ENCODE measurements around the gene ARHGAP15. TPM values are rescaled to one million over a fixed set of nuclear protein-coding genes. Genes with fewer than 3 reads are reported as not detected.

ARHGAP15 gene
- total and polyA plus RNA-seq, 2 experiments from 2014 or later, result 0.26 TPM; not detected in 1

DNA sequence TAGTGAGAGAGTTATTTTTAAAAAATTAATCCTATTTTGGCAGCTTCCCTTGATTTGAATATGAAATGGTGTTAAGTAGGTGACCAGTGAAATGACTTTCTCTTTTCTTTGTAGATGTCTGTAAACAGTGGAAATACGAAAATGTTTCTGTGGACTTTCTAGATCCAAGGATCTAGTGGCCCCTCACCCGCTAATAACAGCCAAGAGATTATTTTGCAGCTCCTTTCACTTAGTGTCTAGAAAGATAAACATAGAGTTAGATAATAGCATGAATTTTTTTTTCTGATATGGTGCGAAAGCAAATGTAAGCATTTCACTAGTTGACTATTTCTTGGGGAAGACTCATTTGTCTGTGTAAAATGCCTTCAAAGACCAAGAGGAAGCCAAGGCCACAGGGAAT lies 57.7 kb downstream of the ARHGAP15 start:
- no peaks in the 10 kb centered on the region for H3K79me2 ChIP-seq (replicated peaks; ENCODE audit: insufficient read depth)
- ATAC-seq (no peak), DNase-seq (ENCODE audit: low spot score) (no peak)
- no peak overlapping the region for H3K27ac ChIP-seq (ENCODE audit: low read depth)
- H3K27ac Mint-ChIP-seq, result no peak overlapping the region
- H4K20me1 ChIP-seq (replicated peaks; ENCODE audit: insufficient read depth), result no peaks in the 10 kb centered on the region
- peaks cover 2% of the 10 kb centered on the region; the same call in 1 of the 3 replicates for H3K9me3 Mint-ChIP-seq
- no peaks in the 10 kb centered on the region for H3K36me3 Mint-ChIP-seq (ENCODE audit: low read depth)
- H3F3A ChIP-seq (replicated peaks; ENCODE audit: low read depth), result no peaks in the 10 kb centered on the region
- no peaks in the 10 kb centered on the region for H3K27me3 Mint-ChIP-seq (ENCODE audit: insufficient read depth, low read depth, poor library complexity)
- peak overlapping the region; percentile 6; the same call in 1 of the 2 replicates for H2AFZ ChIP-seq
- H3K4me1 ChIP-seq (ENCODE audit: insufficient read depth), result no peaks in the 10 kb centered on the region
- H3K9me2 ChIP-seq (ENCODE audit: insufficient read depth), result no peaks in the 10 kb centered on the region
- TF ChIP-seq JUNB (IDR thresholded peaks at IDR 0.05; ENCODE audit: unreplicated experiment) (no peak), ETS1 (IDR thresholded peaks at IDR 0.05) (no peak), CREB1 (CRISPR knock-in tag; IDR thresholded peaks at IDR 0.05; ENCODE audit: low read depth) (no peak), EZH2phosphoT487 (IDR thresholded peaks at IDR 0.05; ENCODE audit: unreplicated experiment) (no peak)
- no peak overlapping the region for H3K4me3 ChIP-seq
- H3K4me1 Mint-ChIP-seq, result no peaks in the 10 kb centered on the region
- no peaks in the 10 kb centered on the region for H3K27me3 ChIP-seq (ENCODE audit: insufficient read depth)
- no peak overlapping the region for H3K4me3 Mint-ChIP-seq
- no peak overlapping the region for H3K4me2 ChIP-seq
- H3K36me3 ChIP-seq (ENCODE audit: insufficient read depth), result no peaks in the 10 kb centered on the region

GRCh38 chr2:143190431-143190830 lies 61.2 kb downstream of the ARHGAP15 start:
- no peaks in the 10 kb centered on the region for H3K27me3 Mint-ChIP-seq (ENCODE audit: insufficient read depth, low read depth, poor library complexity)
- no peak overlapping the region for H3K27ac ChIP-seq (ENCODE audit: low read depth)
- ATAC-seq, result no peak
- TF ChIP-seq ETS1 (IDR thresholded peaks at IDR 0.05) (no peak), EZH2 (IDR thresholded peaks at IDR 0.05; ENCODE audit: low read depth, unreplicated experiment) (no peak), CREB1 (CRISPR knock-in tag; IDR thresholded peaks at IDR 0.05; ENCODE audit: low read depth) (no peak), ZNF331 (CRISPR knock-in tag; IDR thresholded peaks at IDR 0.05; ENCODE audit: low read depth) (no peak), JUNB (IDR thresholded peaks at IDR 0.05; ENCODE audit: unreplicated experiment) (no peak), ZNF114 (CRISPR knock-in tag; IDR thresholded peaks at IDR 0.05) (no peak), NANOG (IDR thresholded peaks at IDR 0.05; ENCODE audit: borderline replicate concordance) (no peak), STAT1 (IDR thresholded peaks at IDR 0.05; ENCODE audit: unreplicated experiment) (no peak), POLR2AphosphoS5 (IDR thresholded peaks at IDR 0.05; ENCODE audit: low read depth) (no peak), EZH2phosphoT487 (IDR thresholded peaks at IDR 0.05; ENCODE audit: unreplicated experiment) (no peak)
- TF ChIP-seq, protein P1, sequence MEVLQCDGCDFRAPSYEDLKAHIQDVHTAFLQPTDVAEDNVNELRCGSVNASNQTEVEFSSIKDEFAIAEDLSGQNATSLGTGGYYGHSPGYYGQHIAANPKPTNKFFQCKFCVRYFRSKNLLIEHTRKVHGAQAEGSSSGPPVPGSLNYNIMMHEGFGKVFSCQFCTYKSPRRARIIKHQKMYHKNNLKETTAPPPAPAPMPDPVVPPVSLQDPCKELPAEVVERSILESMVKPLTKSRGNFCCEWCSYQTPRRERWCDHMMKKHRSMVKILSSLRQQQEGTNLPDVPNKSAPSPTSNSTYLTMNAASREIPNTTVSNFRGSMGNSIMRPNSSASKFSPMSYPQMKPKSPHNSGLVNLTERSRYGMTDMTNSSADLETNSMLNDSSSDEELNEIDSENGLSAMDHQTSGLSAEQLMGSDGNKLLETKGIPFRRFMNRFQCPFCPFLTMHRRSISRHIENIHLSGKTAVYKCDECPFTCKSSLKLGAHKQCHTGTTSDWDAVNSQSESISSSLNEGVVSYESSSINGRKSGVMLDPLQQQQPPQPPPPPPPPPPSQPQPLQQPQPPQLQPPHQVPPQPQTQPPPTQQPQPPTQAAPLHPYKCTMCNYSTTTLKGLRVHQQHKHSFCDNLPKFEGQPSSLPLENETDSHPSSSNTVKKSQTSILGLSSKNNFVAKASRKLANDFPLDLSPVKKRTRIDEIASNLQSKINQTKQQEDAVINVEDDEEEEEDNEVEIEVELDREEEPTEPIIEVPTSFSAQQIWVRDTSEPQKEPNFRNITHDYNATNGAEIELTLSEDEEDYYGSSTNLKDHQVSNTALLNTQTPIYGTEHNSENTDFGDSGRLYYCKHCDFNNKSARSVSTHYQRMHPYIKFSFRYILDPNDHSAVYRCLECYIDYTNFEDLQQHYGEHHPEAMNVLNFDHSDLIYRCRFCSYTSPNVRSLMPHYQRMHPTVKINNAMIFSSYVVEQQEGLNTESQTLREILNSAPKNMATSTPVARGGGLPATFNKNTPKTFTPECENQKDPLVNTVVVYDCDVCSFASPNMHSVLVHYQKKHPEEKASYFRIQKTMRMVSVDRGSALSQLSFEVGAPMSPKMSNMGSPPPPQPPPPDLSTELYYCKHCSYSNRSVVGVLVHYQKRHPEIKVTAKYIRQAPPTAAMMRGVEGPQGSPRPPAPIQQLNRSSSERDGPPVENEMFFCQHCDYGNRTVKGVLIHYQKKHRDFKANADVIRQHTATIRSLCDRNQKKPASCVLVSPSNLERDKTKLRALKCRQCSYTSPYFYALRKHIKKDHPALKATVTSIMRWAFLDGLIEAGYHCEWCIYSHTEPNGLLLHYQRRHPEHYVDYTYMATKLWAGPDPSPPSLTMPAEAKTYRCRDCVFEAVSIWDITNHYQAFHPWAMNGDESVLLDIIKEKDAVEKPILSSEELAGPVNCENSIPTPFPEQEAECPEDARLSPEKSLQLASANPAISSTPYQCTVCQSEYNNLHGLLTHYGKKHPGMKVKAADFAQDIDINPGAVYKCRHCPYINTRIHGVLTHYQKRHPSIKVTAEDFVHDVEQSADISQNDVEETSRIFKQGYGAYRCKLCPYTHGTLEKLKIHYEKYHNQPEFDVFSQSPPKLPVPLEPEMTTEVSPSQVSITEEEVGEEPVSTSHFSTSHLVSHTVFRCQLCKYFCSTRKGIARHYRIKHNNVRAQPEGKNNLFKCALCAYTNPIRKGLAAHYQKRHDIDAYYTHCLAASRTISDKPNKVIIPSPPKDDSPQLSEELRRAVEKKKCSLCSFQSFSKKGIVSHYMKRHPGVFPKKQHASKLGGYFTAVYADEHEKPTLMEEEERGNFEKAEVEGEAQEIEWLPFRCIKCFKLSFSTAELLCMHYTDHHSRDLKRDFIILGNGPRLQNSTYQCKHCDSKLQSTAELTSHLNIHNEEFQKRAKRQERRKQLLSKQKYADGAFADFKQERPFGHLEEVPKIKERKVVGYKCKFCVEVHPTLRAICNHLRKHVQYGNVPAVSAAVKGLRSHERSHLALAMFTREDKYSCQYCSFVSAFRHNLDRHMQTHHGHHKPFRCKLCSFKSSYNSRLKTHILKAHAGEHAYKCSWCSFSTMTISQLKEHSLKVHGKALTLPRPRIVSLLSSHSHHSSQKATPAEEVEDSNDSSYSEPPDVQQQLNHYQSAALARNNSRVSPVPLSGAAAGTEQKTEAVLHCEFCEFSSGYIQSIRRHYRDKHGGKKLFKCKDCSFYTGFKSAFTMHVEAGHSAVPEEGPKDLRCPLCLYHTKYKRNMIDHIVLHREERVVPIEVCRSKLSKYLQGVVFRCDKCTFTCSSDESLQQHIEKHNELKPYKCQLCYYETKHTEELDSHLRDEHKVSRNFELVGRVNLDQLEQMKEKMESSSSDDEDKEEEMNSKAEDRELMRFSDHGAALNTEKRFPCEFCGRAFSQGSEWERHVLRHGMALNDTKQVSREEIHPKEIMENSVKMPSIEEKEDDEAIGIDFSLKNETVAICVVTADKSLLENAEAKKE (CRISPR knock-in tag; IDR thresholded peaks at IDR 0.05), result no peak

More at GRCh38 chr2:143190431-143190830, 61.2 kb downstream of the ARHGAP15 start:
- H2AFZ ChIP-seq, result peak overlapping the region; percentile 78; the same call in 1 of the 2 replicates
- H3K27ac Mint-ChIP-seq, result no peak overlapping the region
- no peaks in the 10 kb centered on the region for H3K36me3 Mint-ChIP-seq (ENCODE audit: low read depth)
- no peak overlapping the region for H3K4me3 ChIP-seq
- no peaks in the 10 kb centered on the region for H3K4me1 ChIP-seq (ENCODE audit: insufficient read depth)
- H3K4me3 Mint-ChIP-seq, result no peak overlapping the region
- H3K36me3 ChIP-seq (ENCODE audit: insufficient read depth), result no peaks in the 10 kb centered on the region
- H3K9me2 ChIP-seq (ENCODE audit: insufficient read depth), result no peaks in the 10 kb centered on the region
- no peaks in the 10 kb centered on the region for H3K9me3 Mint-ChIP-seq
- no peak for DNase-seq (ENCODE audit: low spot score)
- H3K4me1 Mint-ChIP-seq, result no peaks in the 10 kb centered on the region
- no peaks in the 10 kb centered on the region for H3K27me3 ChIP-seq (ENCODE audit: insufficient read depth)
- no peak overlapping the region for H3K4me2 ChIP-seq
- no peaks in the 10 kb centered on the region for H3F3A ChIP-seq (replicated peaks; ENCODE audit: low read depth)
- H3K79me2 ChIP-seq (replicated peaks; ENCODE audit: insufficient read depth), result no peaks in the 10 kb centered on the region
- no peaks in the 10 kb centered on the region for H4K20me1 ChIP-seq (replicated peaks; ENCODE audit: insufficient read depth)

Measured in GM23338 (cell line).